GM19099 (cell line): ENCODE measurements around the gene TRAF4.

Experiments used
- POLR2A ChIP-seq: IDR thresholded peaks from 3 replicates; pipeline ENCODE4 v1.6.1; 2011; ENCODE audit warnings: low read depth; ENCODE audit not compliant: insufficient read length; ENCODE audit errors: extremely low read depth

TRAF4 gene

GRCh38 chr17:28750178-28751047 lies 6.6 kb downstream of the TRAF4 start:
- TF ChIP-seq POLR2A: no peak

DNA sequence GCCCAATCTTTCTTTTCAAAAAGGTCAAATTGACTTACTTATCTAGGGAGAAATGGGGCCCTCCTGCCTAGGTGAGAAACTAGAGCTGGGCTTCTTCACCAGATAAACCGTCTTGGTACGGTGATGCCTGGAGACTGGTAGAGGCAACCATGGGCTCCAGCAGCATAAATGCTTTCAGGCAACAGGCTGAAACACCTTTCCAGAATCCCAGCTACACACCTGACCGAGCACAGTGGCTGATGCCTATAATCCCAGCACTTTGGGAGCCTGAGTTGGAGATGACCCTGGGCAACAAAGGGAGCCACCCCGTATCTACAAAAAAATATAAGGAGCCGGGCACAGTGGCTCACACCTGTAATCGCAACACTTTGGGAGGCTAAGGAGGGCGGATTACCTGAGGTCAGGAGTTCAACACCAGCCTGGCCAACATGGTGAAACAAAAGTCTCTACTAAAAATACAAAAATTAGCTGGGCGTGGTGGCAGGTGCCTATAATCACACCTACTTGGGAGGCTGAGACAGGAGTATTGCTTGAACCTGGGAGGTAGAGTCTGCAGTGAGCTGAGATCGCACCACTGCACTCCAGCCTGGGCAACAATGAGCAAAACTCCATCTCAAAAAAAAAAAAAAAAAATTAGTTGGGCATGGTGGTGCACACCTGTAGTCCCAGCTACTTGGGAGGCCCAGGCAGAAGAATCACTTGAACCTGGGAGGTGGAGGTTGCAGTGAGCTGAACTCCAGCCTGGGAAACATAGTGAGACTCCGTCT lies 8.0 kb downstream of the TRAF4 start:
- no peak for TF ChIP-seq POLR2A

GRCh38 chr17:28755486-28755885 lies 11.7 kb downstream of the TRAF4 start:
- TF ChIP-seq POLR2A: no peak

- TF ChIP-seq POLR2A: no peak
Measured at GRCh38 chr17:28756049-28756804, 12.4 kb downstream of the TRAF4 start.

GRCh38 chr17:28758411-28759121 lies 14.8 kb downstream of the TRAF4 start:
- no peak for TF ChIP-seq POLR2A

DNA sequence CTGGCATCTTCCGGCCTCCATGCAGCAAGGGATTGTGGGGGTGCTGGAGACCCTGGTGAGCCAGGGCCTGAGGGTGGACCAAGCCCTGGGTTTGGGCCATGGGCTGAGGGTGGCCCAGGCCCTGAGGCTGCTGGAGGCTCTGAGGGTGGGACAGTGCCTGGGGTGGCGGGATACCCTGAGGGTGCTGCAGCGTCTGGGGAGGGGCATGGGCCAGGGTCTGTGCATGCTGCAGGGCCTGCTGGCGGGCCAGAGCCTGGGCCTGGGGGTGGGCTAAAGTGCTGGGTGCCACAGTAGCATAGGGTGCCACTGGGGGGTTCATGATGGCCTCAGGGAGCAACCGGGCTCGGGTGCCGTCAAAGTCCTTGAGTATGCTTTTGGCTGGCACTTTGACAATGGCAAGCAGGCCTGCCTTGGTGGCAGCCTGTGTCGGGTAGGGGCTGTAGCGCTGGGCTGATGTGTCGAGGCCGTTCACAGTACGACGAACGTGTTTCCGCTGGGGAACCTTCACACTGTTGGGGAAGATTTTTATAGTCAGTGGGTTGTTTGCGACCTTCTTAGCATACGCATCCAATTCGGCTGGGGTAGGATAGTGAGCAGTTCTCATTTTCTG lies 15.6 kb downstream of the TRAF4 start:
- no peak for TF ChIP-seq POLR2A

DNA sequence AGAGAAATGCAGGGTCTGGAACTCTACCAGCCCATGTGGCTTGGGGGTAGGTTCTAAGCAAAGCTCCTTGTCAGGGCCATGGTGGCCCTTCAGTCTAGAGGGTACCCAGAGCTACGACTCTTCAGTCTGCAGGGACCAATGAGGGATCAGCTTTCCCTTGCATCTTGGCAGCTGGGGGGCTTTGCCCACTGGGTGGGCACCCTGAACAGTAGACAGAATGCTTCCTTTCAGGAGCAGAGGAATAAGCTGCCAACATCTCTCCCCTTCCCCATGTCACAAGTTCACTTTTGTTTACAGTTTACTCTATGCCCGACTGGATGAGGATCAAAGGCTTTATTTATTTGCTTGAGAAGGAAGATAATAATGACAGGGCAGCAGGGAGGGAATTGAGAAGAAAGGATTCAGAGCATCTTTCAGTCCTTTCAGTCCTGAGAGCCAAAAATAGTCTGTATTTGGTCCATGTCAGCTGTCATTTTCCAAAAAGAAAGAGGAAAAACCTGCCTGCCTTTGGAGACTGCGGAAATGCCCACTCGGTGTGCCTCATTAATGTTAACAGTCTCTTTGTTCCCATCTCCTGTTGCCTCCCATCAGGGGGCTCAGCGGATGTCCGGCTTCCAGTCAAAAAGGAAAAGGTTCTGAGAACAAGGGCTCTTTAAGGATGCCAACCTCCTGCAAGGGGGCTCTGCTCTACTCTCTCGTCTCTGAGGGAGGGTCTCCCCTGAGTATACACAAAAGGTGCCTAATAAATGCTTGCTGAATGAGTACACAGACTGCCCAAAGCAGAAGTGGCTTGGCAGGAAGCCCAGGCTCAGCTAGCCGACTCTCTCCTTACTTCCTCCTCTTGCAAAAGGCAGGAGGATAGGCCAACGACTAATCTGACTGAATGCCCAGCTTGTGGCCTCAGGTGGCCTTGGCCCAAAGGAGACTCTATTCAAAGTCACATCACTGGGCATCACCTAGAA lies 17.1 kb downstream of the TRAF4 start:
- TF ChIP-seq POLR2A: no peak

DNA sequence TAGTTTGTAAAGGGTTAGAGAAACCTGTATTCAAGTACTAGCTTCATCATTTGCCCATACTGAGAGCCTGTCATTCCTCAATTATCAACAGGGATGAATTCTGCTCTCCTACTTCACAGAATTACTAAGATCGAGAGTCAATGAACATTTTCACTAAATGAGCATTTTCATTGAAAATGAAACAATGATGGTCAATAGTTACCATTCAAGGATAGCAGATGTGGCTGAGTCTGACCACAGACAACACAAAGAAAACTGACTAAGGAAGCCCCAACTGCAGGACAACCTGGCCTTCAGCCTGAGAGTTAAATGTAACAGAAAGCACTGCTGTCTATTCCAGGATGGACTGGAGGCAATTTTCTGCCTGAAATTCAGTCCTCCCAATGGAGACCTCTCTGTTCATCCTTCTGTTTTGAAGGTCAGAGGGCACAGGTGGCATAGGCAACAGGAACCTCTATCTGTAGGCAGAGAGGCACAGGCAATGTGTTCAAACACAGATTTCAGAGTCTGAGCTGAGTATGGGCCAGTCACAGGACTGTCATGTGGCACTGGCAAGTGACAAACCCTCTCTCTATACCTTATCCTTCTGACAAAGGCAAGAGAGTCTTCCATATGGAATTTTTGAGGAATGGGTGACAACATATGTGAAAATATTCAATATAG lies 19.5 kb downstream of the TRAF4 start:
- no peak for TF ChIP-seq POLR2A

DNA sequence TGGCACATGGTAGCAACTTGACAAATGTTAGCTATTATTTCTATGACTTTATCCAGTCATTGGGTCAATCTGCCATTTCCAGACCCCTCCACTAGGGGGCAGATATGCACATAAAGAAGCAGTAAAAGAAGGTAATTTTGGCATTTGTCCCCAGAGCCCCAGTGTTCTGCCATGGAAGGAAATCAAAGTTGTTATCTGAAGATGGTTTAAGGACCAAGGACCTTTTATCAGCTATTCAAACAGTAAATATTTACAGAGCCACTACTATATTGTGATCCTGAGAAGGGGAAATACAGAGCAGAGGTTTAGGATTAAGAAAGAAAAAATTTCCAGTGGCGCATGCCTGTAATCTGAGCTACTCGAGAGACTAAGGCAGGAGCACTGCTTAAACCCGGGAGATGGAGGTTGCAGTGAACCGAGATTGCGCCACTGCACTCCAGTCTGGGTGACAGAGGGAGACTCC lies 20.0 kb downstream of the TRAF4 start:
- TF ChIP-seq POLR2A: no peak

DNA sequence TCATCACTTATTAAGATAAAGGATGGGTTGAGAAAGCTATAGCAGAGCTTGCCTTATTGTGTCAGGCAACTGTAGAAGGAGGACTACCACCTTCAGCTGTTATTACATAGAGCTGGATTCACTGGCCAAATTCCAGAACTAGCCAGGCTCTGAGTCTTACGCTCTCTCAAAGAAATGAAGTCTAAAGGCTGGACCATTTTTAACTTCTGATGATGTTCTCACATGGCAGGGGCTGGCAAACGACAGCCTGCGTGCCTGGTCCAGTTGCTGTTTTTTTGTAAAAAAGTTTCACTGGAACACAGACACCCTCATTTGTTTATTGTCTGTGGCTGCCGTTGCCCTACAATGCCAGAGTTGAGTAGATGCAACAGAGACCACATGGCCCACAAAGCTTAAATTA lies 21.2 kb downstream of the TRAF4 start:
- no peak for TF ChIP-seq POLR2A

DNA sequence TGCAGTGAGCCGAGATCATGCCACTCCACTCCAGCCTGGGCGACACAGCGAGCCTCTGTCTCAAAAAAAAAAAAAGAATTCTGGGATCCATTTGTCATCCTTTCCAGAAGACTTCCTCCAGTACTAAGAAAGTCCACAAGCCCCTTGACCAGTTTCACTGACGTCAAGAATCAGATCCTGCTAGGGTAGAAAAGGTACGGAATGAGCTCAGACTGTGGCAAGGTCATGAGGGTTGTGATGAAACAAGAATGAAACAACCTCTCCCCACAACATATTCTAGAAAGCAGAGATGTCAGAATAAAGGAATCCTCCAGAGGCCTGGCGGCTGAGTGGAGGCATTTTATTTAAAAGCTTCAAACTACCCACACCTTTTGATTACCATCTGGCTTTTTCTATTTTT lies 29.9 kb downstream of the TRAF4 start:
- no peak for TF ChIP-seq POLR2A

- TF ChIP-seq POLR2A: no peak
Measured at GRCh38 chr17:28774206-28774605, 30.4 kb downstream of the TRAF4 start.

DNA sequence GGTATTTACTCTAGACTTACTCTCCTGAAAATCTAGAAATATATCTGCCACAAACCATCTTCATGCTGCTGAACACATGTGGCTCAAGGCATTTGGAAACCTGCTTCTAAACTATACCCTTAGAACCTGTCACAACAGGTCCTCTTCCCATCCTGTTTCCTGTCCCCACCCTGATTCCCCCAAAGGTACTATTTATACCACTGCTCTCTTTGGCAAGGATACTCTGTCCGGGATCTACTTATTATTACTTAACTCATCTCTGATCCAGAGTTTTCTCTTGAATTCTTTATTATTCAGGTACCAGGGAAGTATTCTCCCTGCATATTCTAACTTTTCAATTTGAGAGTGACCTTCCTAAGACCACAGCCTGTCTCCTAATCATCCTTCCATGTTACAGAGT lies 33.4 kb downstream of the TRAF4 start:
- no peak for TF ChIP-seq POLR2A
